ENCODE results near the gene TTLL3. TPM values are rescaled to one million over a fixed set of nuclear protein-coding genes. Genes with fewer than 3 reads are reported as not detected.

The TTLL3 gene
- total and polyA plus RNA-seq, 12 donors, result 10.1 to 214 (median 45.5) TPM

DNA sequence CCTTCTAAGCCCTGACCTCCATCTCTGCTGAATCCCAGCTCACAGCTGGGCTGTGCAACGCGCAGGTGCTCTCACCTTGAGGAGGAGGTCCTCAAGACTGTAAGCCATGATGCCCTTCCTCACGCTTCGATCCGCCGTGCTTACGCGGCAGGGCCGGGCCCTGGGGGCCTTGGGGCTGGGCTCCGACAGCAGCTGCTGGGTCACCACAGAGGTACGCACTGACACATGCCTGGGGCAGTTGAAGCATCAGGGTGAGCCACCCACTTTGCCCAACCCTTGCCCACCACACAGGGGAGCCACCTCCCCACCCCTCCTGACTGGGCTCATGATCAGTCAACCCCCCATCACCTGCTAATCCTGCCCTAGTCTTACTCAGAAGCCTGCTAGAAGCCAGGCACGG, 66.9 kb downstream of the TTLL3 start:
- Histone ChIP-seq H3K4me1 (replicated peaks in 1 of 2) (peaks cover 0 to 5% of the 10 kb centered on the region in 2 donors), H3K27me3 (no peaks in the 10 kb centered on the region), H3K27ac (no peak overlapping the region), H3K4me3 (no peak overlapping the region), H3K36me3 (replicated peaks in 1 of 2) (no peaks in the 10 kb centered on the region), H3K9me3 (replicated peaks in 1 of 3) (no peaks in the 10 kb centered on the region)
- no peak for DNase-seq
- TF ChIP-seq POLR2A (IDR thresholded peaks at IDR 0.05), result no peak
- TF ChIP-seq, protein P1, sequence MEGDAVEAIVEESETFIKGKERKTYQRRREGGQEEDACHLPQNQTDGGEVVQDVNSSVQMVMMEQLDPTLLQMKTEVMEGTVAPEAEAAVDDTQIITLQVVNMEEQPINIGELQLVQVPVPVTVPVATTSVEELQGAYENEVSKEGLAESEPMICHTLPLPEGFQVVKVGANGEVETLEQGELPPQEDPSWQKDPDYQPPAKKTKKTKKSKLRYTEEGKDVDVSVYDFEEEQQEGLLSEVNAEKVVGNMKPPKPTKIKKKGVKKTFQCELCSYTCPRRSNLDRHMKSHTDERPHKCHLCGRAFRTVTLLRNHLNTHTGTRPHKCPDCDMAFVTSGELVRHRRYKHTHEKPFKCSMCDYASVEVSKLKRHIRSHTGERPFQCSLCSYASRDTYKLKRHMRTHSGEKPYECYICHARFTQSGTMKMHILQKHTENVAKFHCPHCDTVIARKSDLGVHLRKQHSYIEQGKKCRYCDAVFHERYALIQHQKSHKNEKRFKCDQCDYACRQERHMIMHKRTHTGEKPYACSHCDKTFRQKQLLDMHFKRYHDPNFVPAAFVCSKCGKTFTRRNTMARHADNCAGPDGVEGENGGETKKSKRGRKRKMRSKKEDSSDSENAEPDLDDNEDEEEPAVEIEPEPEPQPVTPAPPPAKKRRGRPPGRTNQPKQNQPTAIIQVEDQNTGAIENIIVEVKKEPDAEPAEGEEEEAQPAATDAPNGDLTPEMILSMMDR (IDR thresholded peaks at IDR 0.05), result no peak
- intact Hi-C loops (cut with DNase I), result no loop called here
- WGBS, 4 donors, result 88 to 92% (median 91%) methylated on average over 8 to 12 of the region's 12 CpGs

DNA sequence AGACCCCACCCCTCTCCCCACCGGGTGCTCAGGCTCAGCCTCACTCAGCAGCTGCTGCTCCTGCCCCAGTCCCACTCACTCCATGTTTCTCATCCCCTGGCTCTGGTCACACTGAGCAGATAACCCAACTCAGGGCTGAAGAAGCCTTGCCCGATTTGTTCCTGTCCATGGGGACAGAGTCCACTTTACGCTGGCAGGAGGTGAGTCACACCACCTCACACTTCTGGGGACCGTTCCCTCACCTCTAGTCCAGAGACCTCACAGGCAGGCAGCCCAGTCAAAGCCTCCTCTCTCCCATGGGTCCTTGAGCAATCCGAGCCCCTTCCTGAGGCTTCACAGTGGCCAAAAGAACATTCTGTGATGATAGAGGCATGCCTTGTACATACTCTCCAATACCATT, 68.6 kb downstream of the TTLL3 start:
- H3K9me3 ChIP-seq (replicated peaks in 1 of 3), result no peaks in the 10 kb centered on the region
- H3K4me1 ChIP-seq (replicated peaks in 1 of 2), result peaks cover under 1 to 6% of the 10 kb centered on the region in 2 donors
- DNase-seq, result no peak
- intact Hi-C loops (cut with DNase I), result no loop called here
- H3K36me3 ChIP-seq (replicated peaks in 1 of 2), result no peaks in the 10 kb centered on the region
- no peaks in the 10 kb centered on the region for H3K27me3 ChIP-seq
- H3K27ac ChIP-seq, result no peak overlapping the region
- TF ChIP-seq, protein P1 (IDR thresholded peaks at IDR 0.05), result no peak
- TF ChIP-seq POLR2A (IDR thresholded peaks at IDR 0.05), result no peak
- WGBS, 4 donors, result 72 to 87% (median 82%) methylated on average over 5 of the region's 5 CpGs
- no peak overlapping the region for H3K4me3 ChIP-seq

DNA sequence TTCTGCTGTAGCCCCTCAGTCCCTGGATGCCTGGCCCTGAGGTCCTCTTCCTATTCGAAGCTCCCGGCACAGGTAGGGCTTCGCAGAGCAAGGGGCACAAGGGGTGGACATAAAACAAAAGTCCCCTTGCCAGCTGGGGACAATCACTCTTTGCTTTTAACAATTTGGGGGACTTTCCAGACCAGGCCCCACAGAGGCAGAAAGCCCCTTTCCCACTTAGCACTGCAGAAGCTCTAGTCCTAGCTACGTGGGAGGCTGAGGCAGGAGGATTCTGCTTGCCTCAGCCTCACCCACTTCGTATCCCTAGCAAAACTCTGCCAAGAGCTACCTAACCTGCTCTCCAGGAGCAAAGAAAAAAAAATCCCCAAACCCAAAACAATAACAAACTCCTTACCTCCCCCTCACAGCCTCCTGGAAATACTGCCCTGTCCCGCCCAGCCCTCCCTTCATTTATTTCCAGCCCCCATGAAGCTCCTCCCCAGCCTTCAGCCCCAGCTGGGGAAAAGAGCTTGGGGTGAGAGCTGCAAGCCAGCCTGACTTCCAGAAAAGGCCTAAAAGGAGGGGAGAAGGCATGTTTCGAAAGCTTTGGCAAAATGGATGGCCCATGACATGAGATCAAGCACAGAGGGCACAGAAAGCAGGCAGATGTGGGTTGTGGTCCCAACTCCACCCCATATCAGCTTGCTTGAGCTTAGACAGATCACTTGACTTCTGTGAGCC, 69.9 kb downstream of the TTLL3 start, which contains the start of gene CIDEC:
Gene CIDEC, minus strand, starts transcription at position 424 of the 720 bp plus-strand sequence. CDS start 1,767 bp downstream, outside the sequence.
- TF ChIP-seq POLR2A (IDR thresholded peaks at IDR 0.05), result no peak
- TF ChIP-seq, protein P1 (IDR thresholded peaks at IDR 0.05), result no peak
- H3K4me1 ChIP-seq (replicated peaks in 1 of 2), result peaks cover 7 to 14% of the 10 kb centered on the region in 2 donors
- no peak within 1 kb of the TSS for H3K4me3 ChIP-seq
- H3K9me3 ChIP-seq (replicated peaks in 1 of 3), result no peaks in the 10 kb centered on the region
- H3K27ac ChIP-seq, result no peak within 1 kb of the TSS
- H3K36me3 ChIP-seq (replicated peaks in 1 of 2), result no peaks in the 10 kb centered on the region
- WGBS, 4 donors, result 86 to 92% (median 90%) methylated on average over 6 to 7 of the region's 7 CpGs
- intact Hi-C loops (cut with DNase I), result no loop called here
- DNase-seq, result no peak
- H3K27me3 ChIP-seq, result no peaks in the 10 kb centered on the region

DNA sequence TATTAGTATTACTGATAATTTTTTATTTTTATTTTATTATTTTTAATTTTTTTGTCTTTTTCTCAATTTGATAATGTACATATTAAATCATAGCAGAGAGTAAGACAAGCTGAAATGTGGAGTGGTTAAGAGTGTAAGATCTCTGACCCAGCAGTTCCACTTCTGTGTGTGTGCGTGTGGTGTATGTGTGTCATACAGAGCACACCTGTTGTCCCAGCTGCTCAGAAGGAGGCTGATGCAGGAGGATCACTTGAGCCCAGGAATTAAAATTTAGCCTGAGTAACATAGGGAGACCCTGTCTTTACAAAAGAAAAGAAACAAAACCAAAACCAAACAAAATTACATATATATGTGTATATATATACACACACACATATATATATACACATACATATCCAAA, 71.4 kb downstream of the TTLL3 start:
- H3K9me3 ChIP-seq (replicated peaks in 1 of 3), result no peaks in the 10 kb centered on the region
- peaks cover 7 to 13% of the 10 kb centered on the region in 2 donors for H3K4me1 ChIP-seq (replicated peaks in 1 of 2)
- WGBS, 4 donors, result 90 to 100% (median 94%) methylated on average over 1 of the region's 1 CpG
- intact Hi-C loops (cut with DNase I), result no loop called here
- no peak overlapping the region for H3K4me3 ChIP-seq
- no peaks in the 10 kb centered on the region for H3K27me3 ChIP-seq
- no peak for DNase-seq
- TF ChIP-seq, protein P1 (IDR thresholded peaks at IDR 0.05), result no peak
- TF ChIP-seq POLR2A (IDR thresholded peaks at IDR 0.05), result no peak
- no peaks in the 10 kb centered on the region for H3K36me3 ChIP-seq (replicated peaks in 1 of 2)
- H3K27ac ChIP-seq, result no peak overlapping the region
